A172 (cell line): ENCODE data around the gene PDIA6. TPM values are rescaled to one million over a fixed set of nuclear protein-coding genes. Genes with fewer than 3 reads are reported as not detected.
"Not testable (repeated sequence)": the region's sequence is repeated elsewhere in the genome, so short reads cannot be mapped to it uniquely, and the experiment has no call there.

ENCODE experiments used
- DNase-seq: peaks from one replicate; pipeline ENCODE4 v3.0.0-alpha.2; 2015; ENCODE audit warnings: low spot score
- total RNA-seq: library from RNA; depleted of rRNA; stranded (reverse); fragments of >200 nt; shearing (Covaris generic); gene quantifications from 2 replicates; pipeline ENCODE4 v1.2.3, GENCODE V29; 2014

The PDIA6 gene
- total RNA-seq, 1 experiment from 2014 or later: 492 TPM

- DNase-seq: no peak
Observed at GRCh38 chr2:10810202-10811161, 2.1 kb downstream of the PDIA6 start.

DNA sequence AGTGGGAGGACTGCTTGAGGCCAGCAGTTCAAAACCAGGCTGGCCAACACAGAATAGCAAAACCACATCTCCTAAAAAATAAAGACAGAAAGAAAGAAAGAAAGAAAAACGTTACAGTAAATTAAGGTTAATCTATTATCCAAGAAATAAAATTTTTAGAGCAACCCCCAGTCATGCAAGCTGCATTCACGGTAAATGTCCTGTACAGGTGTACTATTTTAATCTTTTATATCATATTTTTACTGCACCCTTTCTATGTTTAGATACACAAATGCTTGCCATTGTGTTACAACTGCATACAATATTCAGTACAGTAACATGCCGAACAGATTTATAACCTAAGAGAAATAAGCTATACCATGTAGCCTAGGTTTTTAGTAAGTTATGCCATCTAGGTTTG is 6.0 kb downstream of the PDIA6 start:
- DNase-seq: no peak

- DNase-seq: not testable (repeated sequence)
Observed at GRCh38 chr2:10805990-10806389, 6.6 kb downstream of the PDIA6 start.

GRCh38 chr2:10802657-10803056 is 9.9 kb downstream of the PDIA6 start:
- no peak for DNase-seq

- no peak for DNase-seq
Observed at GRCh38 chr2:10800163-10800562, 12.4 kb downstream of the PDIA6 start.

- no peak for DNase-seq
Observed at GRCh38 chr2:10798783-10799182, 13.8 kb downstream of the PDIA6 start.

DNA sequence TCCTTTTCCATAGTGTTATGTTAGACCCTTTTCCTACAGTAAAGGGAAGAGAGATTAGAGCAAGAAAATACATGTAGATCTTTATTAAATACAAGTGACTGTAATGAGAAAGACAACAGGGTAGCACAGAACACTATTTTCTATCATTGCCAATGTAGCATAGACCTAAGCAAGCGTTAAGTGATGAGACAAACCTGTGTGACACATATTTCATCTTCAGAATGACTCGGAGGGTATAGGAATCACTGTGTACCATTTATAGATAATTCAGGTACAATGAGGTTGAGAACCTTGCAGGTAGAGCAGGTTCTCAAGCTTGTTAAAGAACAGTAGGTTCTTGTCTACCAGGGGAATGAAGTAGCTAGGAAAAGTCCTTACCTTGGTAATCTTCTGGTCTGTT is 15.9 kb downstream of the PDIA6 start:
- DNase-seq: no peak

- DNase-seq: no peak
Observed at GRCh38 chr2:10795508-10796046, 17.0 kb downstream of the PDIA6 start.

DNA sequence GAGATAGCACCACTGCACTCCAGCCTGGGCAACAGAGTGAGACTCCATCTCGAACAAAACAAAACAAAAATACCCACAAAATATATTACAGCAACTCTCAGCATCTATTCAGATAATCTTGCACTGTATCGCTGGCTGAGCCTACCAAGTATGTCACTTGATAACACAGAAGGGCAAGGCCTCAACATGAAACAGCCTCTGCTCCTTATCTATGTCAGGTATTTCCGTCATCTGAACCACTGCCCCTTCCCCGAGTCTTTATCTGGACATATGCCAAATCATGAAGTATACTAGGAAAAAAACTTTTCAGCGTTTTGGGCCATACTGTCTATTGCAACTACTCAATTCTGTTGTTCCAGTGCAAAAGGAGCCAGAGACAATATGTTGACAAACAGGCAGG is 17.7 kb downstream of the PDIA6 start:
- no peak for DNase-seq

- no peak for DNase-seq
Observed at GRCh38 chr2:10793816-10794215, 18.8 kb downstream of the PDIA6 start.

DNA sequence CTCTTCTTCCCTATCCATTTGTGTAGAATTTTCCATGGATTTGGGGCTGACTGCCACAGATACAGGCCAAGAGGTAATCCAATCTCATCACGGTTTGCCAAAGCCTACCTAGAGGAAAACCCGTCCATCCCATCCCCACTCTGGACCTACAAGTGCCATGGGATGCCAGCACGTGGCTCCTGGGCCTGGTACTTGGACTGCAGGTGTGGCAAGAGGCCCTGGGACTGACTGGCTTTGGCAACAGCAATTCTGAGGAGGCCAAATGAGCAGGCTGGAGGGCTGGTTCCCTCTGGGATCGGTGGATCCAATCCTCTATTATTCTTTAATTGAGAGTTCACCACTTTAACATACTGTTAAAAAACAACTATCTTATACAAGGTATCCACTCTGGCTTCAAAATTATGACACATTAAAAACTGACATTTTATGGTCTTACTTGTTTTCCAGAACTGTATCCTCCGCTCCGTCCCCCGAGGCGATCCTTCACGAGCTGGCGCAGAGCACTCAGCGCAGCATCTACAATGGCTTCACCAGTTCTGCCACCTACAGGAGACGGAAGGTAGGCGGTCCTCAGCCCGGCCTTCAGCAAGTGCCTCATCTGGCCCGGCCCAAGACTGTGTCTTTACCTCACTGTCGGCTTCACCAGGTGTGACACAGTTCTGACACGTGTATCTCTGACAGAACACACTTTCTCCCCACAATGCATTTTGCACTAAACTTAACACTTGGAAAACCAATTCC is 19.8 kb downstream of the PDIA6 start:
- no peak for DNase-seq

DNA sequence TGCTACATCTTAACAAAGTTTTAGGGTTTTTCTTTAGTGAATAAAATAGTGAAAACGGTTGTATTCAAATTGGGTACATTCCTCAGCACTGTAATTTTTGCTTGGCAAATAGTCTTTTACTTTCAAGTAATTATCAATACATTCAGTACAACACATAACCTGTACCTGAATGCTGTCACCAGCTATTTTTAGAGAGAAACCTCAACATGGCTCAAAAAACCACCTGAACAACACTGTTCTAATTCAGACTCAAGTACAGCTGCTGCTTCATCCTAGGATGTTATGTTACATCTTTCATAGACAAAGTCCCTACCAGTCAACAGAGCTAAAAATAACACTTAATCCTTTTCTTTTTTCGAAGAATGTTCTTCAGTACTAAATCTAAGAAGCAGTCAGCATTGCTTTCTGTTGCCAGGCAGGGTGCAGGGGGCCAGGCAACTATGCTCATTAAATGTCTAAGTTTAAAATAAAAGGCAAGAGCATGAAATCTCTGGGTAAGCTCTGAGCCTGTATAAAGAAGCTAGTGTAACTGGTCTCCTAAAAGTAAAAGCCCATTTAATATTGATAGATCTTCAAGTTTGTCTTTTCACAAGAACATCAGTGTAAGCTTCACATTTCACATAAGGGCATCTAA is 20.5 kb downstream of the PDIA6 start:
- DNase-seq: no peak

- DNase-seq: no peak
Observed at GRCh38 chr2:10790228-10790973, 22.2 kb downstream of the PDIA6 start.

- no peak for DNase-seq
Observed at GRCh38 chr2:10788855-10789254, 23.7 kb downstream of the PDIA6 start.

- no peak for DNase-seq
Observed at GRCh38 chr2:10787176-10787968, 25.2 kb downstream of the PDIA6 start.

DNA sequence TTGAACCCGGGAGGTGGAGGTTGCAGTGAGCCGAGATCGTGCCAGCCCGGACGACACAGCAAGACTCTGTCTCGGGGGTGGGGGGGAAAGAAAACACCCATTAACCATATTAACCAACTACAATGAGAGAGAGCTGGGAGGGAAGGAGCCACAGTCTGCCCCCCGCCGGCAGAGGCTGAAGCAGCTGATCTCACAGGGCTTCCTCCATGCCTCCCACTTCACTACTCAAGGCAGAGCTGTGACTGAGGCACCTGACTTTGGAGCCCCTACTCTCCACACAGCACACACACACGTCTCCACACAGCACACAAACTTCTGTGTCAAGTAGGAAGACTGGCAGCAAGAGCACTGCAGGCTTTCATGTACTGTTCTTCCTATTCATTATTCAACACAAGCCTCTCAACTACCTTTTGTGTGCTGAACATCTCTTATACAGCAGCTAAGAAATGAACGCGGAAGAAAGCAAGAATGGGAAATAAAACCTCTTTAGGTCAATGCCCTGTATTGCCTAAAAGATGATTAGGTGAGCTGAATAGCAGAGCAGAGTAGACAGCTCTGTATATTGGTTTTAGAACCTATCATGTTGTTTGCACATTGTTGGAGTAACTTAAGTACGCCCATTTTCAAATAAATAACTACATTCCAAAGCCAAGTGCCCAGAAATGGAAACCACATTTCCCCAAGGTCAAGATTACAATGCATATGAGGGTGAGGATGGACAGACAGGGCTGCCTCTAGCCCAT is 26.2 kb downstream of the PDIA6 start:
- DNase-seq: no peak

DNA sequence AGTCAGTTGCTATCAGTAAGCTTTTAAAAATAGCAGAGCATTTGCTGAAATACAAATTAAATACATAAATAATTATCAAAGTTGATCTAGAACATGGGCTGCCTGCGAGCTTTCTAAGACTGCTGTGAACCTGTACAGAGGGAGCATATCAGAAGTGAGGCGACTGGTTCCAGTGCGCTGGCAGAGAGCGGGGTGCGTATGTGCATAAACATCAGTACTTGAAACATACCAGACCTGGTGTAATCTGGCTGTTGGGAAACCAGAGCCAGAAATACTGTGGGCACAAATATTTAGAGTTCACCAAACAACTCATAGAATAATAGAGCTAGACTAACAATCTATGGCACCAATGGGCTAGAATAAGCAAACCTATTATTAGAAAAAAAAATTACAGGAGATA is 27.3 kb downstream of the PDIA6 start:
- no peak for DNase-seq

GRCh38 chr2:10784719-10785118 is 27.9 kb downstream of the PDIA6 start:
- DNase-seq: no peak

DNA sequence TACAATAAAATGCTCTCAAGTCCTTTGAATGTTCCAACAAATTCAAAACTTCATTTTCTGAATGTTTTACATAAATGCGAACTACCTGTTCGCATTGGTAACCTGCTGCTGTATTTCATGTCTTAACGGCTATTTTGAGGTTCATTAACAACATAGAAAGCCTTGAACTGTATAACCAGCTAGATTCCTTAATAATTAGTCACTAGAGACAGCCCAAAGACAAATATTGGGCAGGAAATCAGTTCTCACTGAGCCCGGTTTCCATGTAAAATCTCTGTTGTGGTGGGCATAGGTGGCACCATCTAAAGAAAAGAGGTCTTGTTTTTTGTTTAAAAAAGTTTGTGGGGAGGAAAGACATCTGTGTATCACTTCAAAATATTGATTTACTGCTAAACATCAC is 29.2 kb downstream of the PDIA6 start:
- peak; percentile 34 for DNase-seq

DNA sequence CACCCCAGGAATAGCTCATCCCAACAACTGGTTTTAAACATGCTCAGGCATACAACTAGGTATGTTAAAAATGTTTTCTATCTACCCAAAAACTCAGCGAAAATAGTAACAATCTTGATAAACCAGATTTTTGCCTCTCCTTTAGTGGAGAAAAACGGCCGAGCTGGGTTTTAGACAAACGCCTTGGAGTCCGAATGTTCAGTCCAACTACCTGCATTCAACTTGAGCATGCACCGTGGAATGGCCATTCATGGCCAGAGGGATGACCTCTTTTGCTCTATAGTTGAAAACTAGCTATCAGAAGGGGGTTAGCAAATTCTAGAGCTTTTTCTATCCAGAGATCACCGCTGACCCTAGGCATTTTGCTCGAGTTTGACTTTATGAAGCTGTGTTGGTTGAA is 30.8 kb downstream of the PDIA6 start:
- no peak for DNase-seq
